Cardiac fibroblast (primary cell): ENCODE measurements around the gene AFG1L.
A peak's percentile ranks its signal among the peaks of the same experiment; 100 is the strongest.

Experiments used
- DNase-seq, 2 donors: peaks; one replicate each; pipeline versions ENCODE4 v3.0.0 to v3.0.0-alpha.2; 2010; ENCODE audit warnings: low read depth in 2 of 2
- H3K4me3 ChIP-seq, 2 donors: replicated peaks in 1 of 2; 1 replicate in 1 of 2; 2 replicates in 1 of 2; pipeline ENCODE4 v1.5.1; 2011; ENCODE audit warnings: low read depth in 2 of 2, low read length in 2 of 2, mild to moderate bottlenecking in 2 of 2, moderate library complexity in 1 of 2
- CTCF ChIP-seq: IDR thresholded peaks from one replicate; pipeline ENCODE4 v1.5.1; 2011; ENCODE audit warnings: low read depth, mild to moderate bottlenecking, low read length, inconsistent platforms

Gene AFG1L

GRCh38 chr6:108476847-108477430 lies 182.1 kb downstream of the AFG1L start:
- no peak for DNase-seq
- no peak overlapping the region for H3K4me3 ChIP-seq
- no peak for TF ChIP-seq CTCF

- no peak overlapping the region for H3K4me3 ChIP-seq
- TF ChIP-seq CTCF: no peak
- DNase-seq: no peak
Observed at GRCh38 chr6:108482559-108482958, 187.7 kb downstream of the AFG1L start.

- TF ChIP-seq CTCF: no peak
- H3K4me3 ChIP-seq: no peak overlapping the region
- DNase-seq: no peak
Observed at GRCh38 chr6:108484016-108484415, 189.2 kb downstream of the AFG1L start.

GRCh38 chr6:108489699-108490098 lies 194.8 kb downstream of the AFG1L start:
- TF ChIP-seq CTCF: no peak
- no peak for DNase-seq

GRCh38 chr6:108492131-108492766 lies 197.4 kb downstream of the AFG1L start:
- no peak overlapping the region for H3K4me3 ChIP-seq
- peak; percentile 65 to 74 for DNase-seq
- TF ChIP-seq CTCF: peak; percentile 66

More at GRCh38 chr6:108489699-108490098, 194.8 kb downstream of the AFG1L start:
- H3K4me3 ChIP-seq: no peak overlapping the region

- no peak for DNase-seq
- TF ChIP-seq CTCF: no peak
Observed at GRCh38 chr6:108494434-108494833, 199.6 kb downstream of the AFG1L start.

More at GRCh38 chr6:108494434-108494833, 199.6 kb downstream of the AFG1L start:
- no peak overlapping the region for H3K4me3 ChIP-seq
